Smooth muscle cell (in vitro differentiated cells): Measurements from ENCODE around the gene ANKRD36. TPM values are rescaled to one million over a fixed set of nuclear protein-coding genes. Genes with fewer than 3 reads are reported as not detected.
"Not testable (repeated sequence)": the region's sequence is repeated elsewhere in the genome, so short reads cannot be mapped to it uniquely, and the experiment has no call there.

Experiments used
- DNase-seq: peaks from one replicate; lab custom pipeline; 2025; ENCODE audit not compliant: unreplicated experiment; lab: John Stamatoyannopoulos, UW
- H2AFZ ChIP-seq: fragments of 200-600 bp; sonication (generic); 2 replicates; pipeline ENCODE4 v1.6.0; 2016; ENCODE audit warnings: antibody characterized with exemption, low read depth, mild to moderate bottlenecking
- H3F3A ChIP-seq: fragments of 200-600 bp; sonication (generic); 2 replicates; pipeline ENCODE4 v1.6.0; 2017; ENCODE audit warnings: antibody characterized with exemption, low read depth
- H3K27ac ChIP-seq: fragments of 200-600 bp; sonication (generic); 2 replicates; pipeline ENCODE4 v1.5.1; 2016; ENCODE audit warnings: low read depth, mild to moderate bottlenecking
- H3K27me3 ChIP-seq: fragments of 200-600 bp; sonication (generic); 2 replicates; pipeline ENCODE4 v1.6.1; 2016; ENCODE audit warnings: low read depth, mild to moderate bottlenecking
- H3K36me3 ChIP-seq: fragments of 200-600 bp; sonication (generic); 2 replicates; pipeline ENCODE4 v1.5.1; 2016; ENCODE audit warnings: low read depth
- H3K4me1 ChIP-seq: fragments of 200-600 bp; sonication (generic); 2 replicates; pipeline ENCODE4 v1.5.1; 2016; ENCODE audit warnings: low read depth
- H3K4me2 ChIP-seq: fragments of 200-600 bp; sonication (generic); 2 replicates; pipeline ENCODE4 v1.6.0; 2016; ENCODE audit warnings: mild to moderate bottlenecking
- H3K4me3 ChIP-seq: fragments of 200-600 bp; sonication (generic); 2 replicates; pipeline ENCODE4 v1.5.1; 2016; ENCODE audit warnings: mild to moderate bottlenecking
- H3K79me2 ChIP-seq: fragments of 200-600 bp; sonication (generic); 2 replicates; pipeline ENCODE4 v1.6.0; 2016; ENCODE audit warnings: low read depth, mild to moderate bottlenecking
- H3K9ac ChIP-seq: fragments of 200-600 bp; sonication (generic); 2 replicates; pipeline ENCODE4 v1.6.0; 2016; ENCODE audit warnings: low read depth
- H3K9me3 ChIP-seq: fragments of 200-600 bp; sonication (generic); replicated peaks from 2 replicates; pipeline ENCODE4 v1.5.1; 2016; ENCODE audit warnings: low read depth
- H4K20me1 ChIP-seq: fragments of 200-600 bp; sonication (generic); 2 replicates; pipeline ENCODE4 v1.6.0; 2016; ENCODE audit warnings: low read depth
- WGBS: methylation state at CpG from one replicate; pipeline ENCODE4 v1.1.7; 2016; ENCODE audit warnings: low lambda C conversion rate; 5-methylcytosine and 5-hydroxymethylcytosine counted together
- polyA plus RNA-seq: library from polyadenylated mRNA; unstranded; fragments of >200 nt; fragmentation: Nextera tagmentation; extraction: Ambion mirVana; gene quantifications from 2 replicates; pipeline ENCODE4 v1.2.1, GENCODE V29; 2016
- total RNA-seq: library from RNA; depleted of rRNA; stranded (reverse); fragments of >200 nt; gene quantifications from 2 replicates; pipeline ENCODE4 v1.2.3, GENCODE V29; 2014

The ANKRD36 gene
- total and polyA plus RNA-seq, 2 experiments from 2014 or later = 4.3 to 35.9 TPM

DNA sequence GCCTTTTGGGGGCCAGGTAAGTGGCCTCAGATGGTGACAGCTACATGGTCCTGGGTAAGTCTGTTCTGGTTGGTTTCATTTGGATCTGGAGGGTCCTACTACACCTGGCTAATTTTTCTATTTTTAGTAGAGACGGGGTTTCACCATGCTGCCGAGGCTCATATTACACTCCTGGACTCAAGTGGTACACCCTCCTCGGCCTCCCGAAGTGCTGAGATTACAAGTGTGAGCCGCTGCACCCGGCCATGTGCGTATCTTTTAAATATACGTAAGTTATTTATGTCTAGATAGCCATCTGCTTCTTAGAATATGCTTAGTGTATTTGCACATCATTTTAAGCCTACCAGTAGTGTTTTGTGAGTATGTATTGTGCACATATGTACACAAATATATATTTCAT lies 35.7 kb upstream of the ANKRD36 start:
- not testable (repeated sequence) for H3F3A ChIP-seq, H4K20me1 ChIP-seq, H3K36me3 ChIP-seq, H3K79me2 ChIP-seq, H2AFZ ChIP-seq, H3K27ac ChIP-seq, H3K27me3 ChIP-seq, DNase-seq, H3K4me1 ChIP-seq, H3K9ac ChIP-seq, H3K4me3 ChIP-seq, H3K9me3 ChIP-seq, H3K4me2 ChIP-seq
- WGBS = 85% methylated on average over 8 of the region's 8 CpGs

DNA sequence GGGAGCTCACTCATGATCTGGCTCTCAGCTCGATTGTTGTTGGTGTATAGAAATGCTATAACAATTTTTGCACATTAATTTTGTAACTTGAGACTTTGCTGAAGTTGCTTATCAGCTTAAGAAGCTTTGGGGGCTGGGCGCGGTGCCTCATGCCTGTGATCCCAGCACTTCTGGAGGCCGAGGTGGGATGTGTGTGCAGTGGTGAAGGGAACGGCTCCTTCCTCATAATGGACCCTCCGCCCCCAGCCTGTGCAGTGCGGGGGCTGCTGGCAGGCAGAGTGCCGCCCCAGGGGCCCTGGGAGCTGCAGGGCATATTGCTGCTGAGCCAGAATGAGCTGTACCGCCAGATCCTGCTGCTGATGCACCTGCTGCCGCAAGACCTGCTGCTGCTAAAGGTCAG lies 32.1 kb upstream of the ANKRD36 start:
- H3K79me2 ChIP-seq, H4K20me1 ChIP-seq, H3F3A ChIP-seq, H3K9ac ChIP-seq, H3K27me3 ChIP-seq, H3K4me2 ChIP-seq, H2AFZ ChIP-seq, H3K4me3 ChIP-seq, DNase-seq, H3K4me1 ChIP-seq, H3K27ac ChIP-seq, H3K36me3 ChIP-seq, H3K9me3 ChIP-seq: not testable (repeated sequence)
- WGBS = 92% methylated on average over 7 of the region's 10 CpGs

DNA sequence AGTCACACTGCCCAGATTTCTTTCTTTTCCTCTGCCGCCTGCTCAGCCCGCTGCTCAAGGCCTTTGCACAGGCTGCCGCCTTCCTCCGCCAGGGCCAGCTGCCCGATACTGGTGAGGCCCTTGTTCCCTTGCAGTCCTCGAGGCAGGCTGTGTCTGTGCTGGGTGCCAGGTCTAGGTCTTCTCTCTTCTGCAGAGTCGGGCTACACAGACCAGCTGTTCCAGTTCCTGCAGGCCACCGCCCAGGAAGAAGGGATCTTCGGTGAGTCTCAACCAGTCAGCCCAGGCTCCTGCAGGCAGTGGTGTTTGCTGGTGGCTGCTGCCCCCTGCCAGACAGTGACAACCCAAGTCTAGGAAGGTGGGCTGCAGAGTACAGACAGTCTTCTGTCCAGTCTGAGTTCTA lies 30.7 kb upstream of the ANKRD36 start:
- not testable (repeated sequence) for H2AFZ ChIP-seq

DNA sequence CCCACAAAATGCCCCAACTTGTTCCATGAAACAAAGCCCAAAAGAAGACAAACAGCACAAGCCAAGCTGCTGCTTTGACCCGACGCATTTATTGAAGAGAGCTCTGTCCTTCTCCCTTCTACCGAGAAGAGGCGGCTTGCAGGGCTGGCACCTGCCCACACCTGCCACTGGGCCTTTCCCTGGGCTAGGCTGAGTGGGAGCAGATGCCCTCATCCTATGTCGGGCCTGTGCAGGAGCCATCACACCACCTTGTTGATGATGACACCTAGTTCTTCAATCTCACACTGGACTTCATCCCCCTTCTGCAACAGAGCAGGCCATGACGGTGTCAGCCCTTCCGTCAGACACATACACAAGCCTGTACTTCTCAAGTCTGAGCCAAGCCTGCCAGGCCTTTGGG lies 29.4 kb upstream of the ANKRD36 start:
- not testable (repeated sequence) for H3F3A ChIP-seq, H3K36me3 ChIP-seq, H3K27ac ChIP-seq, H3K27me3 ChIP-seq, DNase-seq, H3K9ac ChIP-seq, H3K4me3 ChIP-seq, H3K9me3 ChIP-seq, H3K4me2 ChIP-seq, H3K4me1 ChIP-seq, H3K79me2 ChIP-seq, H4K20me1 ChIP-seq, H2AFZ ChIP-seq
- 93% methylated on average over 7 of the region's 7 CpGs for WGBS

More for the DNA sequence above, 30.7 kb upstream of the ANKRD36 start:
- H3K4me2 ChIP-seq, H3K4me1 ChIP-seq, H4K20me1 ChIP-seq, H3K36me3 ChIP-seq, DNase-seq, H3K27ac ChIP-seq, H3K27me3 ChIP-seq, H3K79me2 ChIP-seq, H3K9me3 ChIP-seq, H3F3A ChIP-seq, H3K9ac ChIP-seq, H3K4me3 ChIP-seq: not testable (repeated sequence)
- WGBS = 63% methylated on average over 4 of the region's 9 CpGs

DNA sequence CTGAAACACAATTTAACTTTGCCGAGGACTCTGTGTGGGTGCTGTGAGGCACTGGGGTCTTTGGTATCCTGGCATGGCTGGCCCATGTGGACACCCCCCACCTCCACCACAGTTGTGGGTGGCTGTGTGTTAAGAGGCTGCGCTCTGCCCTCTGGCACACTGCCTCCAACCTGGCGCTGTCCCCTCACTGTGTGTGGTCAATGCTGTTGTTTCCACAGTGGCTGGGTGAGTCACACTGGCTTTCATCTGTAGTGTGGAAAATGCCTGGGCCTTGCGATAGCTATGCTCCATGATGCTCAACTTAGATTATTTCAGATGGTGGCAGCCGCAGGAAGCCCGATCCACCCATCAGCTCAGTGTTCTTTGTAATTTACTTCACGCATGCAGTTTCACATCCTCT lies 27.9 kb upstream of the ANKRD36 start:
- not testable (repeated sequence) for H3K79me2 ChIP-seq, H3K4me3 ChIP-seq, H3K4me2 ChIP-seq, H3K27me3 ChIP-seq, DNase-seq, H4K20me1 ChIP-seq, H3K36me3 ChIP-seq, H3K9me3 ChIP-seq, H3F3A ChIP-seq, H3K9ac ChIP-seq, H3K4me1 ChIP-seq, H2AFZ ChIP-seq, H3K27ac ChIP-seq
- 61% methylated on average over 4 of the region's 7 CpGs for WGBS

DNA sequence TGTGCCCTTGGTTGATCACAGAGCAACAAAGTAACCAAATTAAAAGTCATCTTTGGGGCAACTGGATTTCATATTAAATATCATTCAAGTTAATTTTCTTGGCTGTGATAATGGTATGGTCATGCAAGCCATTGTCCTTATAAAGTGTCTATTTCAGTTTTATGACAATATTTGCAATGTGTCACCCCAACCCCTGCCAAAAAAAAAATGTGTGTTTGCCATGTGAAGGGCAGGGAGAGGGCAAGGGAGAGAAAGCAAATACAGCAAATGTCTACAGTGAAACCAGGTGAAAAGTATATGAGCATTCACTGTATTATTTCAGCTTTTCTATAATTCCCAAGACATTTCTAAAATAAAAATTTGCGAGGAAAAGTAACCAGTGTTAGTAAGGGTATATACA lies 24.2 kb upstream of the ANKRD36 start:
- not testable (repeated sequence) for H4K20me1 ChIP-seq, H3K9ac ChIP-seq, H3K36me3 ChIP-seq, H3K9me3 ChIP-seq, H3K4me2 ChIP-seq, H3K27ac ChIP-seq, H3K79me2 ChIP-seq, H3F3A ChIP-seq, H2AFZ ChIP-seq, H3K27me3 ChIP-seq, H3K4me3 ChIP-seq, DNase-seq, H3K4me1 ChIP-seq
- 100% methylated on average over 1 of the region's 1 CpG for WGBS

DNA sequence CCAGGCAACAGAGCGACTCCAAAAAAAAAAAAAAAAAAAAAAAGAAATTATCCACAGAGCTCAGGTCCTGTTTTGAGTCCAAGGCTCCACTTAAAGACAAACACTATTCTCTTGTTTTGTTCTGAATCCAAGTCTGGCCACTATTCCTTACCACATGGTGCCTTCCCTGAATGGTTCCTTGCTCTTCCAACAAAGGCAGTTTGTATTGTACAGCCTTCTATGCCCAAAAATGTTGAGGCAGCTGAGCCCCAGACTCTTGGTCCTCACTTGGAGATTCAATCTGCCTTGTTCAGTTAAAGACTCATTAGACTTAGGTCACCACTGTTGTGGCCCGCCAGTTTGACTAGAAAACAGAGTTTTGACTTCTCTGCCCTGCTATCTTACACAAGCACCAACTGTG lies 20.0 kb upstream of the ANKRD36 start:
- H3K36me3 ChIP-seq, H3K79me2 ChIP-seq, H3K4me2 ChIP-seq, H2AFZ ChIP-seq, H3K9me3 ChIP-seq, H3K4me1 ChIP-seq, H3K9ac ChIP-seq, H4K20me1 ChIP-seq, H3K4me3 ChIP-seq, H3K27me3 ChIP-seq, H3F3A ChIP-seq, H3K27ac ChIP-seq, DNase-seq: not testable (repeated sequence)
- 100% methylated on average over 2 of the region's 2 CpGs for WGBS

DNA sequence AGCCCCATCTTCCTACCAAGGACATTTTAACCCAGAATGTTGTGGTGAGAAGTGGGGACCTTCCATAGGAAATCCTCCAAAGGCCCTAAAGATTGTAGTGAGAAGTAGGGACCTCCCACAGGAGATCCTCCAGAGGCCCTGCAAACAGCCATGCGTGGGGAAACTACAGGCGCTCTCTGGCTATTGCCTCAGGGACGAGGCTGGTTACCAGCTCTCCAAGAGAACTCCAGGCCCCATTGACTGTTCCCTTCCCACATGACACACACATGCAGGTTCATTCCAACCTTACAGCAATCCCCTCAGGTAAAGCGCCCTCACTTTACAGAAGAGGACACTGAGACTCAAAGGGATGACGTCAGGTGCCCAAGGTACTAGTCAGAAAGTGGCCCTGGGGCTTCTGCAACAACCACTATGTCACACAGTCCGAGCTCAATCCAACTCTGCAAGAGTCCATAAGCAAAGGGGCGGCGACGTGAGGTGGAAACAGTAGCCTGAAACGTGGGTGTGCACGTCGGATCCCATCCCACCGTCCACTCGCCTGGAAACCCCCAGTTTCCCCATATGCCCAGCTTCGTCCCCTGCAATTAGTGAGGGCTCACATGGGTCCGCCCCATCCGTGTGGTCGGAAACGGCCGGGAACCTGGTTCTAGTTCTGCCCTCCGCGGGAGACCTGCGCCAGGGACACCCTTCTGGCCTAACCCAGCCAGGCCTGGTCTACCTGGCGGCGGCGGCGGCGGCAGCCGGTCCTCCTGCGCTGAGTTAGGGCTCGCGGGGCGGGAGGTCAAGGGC lies 18.8 kb upstream of the ANKRD36 start:
- not testable (repeated sequence) for DNase-seq

More for the DNA sequence above, 18.8 kb upstream of the ANKRD36 start:
- 65% methylated on average over 5 of the region's 33 CpGs for WGBS
- H4K20me1 ChIP-seq, H3K9me3 ChIP-seq, H3K27ac ChIP-seq, H3F3A ChIP-seq, H3K9ac ChIP-seq, H3K4me1 ChIP-seq, H3K79me2 ChIP-seq, H3K27me3 ChIP-seq, H2AFZ ChIP-seq, H3K36me3 ChIP-seq: not testable (repeated sequence)
- peak overlapping the region; percentile 45 for H3K4me3 ChIP-seq
- peak overlapping the region; percentile 39 for H3K4me2 ChIP-seq
